Prostate gland (tissue), 2 donors: ENCODE results near the gene PHF5A. TPM values are rescaled to one million over a fixed set of nuclear protein-coding genes. Genes with fewer than 3 reads are reported as not detected.
A peak's percentile ranks its signal among the peaks of the same experiment; 100 is the strongest.
"Not testable (repeated sequence)": the region's sequence is repeated elsewhere in the genome, so short reads cannot be mapped to it uniquely, and the experiment has no call there.

Experiments
- DNase-seq: peaks from one replicate; pipeline ENCODE4 v3.0.0-alpha.2; 2019; ENCODE audit warnings: low spot score
- H3K27ac ChIP-seq, 2 donors: fragments of 200-600 bp; sonication (generic); 2 replicates each; pipeline ENCODE4 v1.5.1; 2017 to 2019
- H3K27me3 ChIP-seq: fragments of 200-600 bp; sonication (generic); replicated peaks from 2 replicates; pipeline ENCODE4 v1.5.1; 2019; ENCODE audit not compliant: insufficient read depth
- H3K36me3 ChIP-seq, 2 donors: fragments of 200-600 bp; sonication (generic); 1 replicate in 1 of 2; 2 replicates in 1 of 2; pipeline versions ENCODE4 v1.5.1 to v1.8.1; 2017 to 2019
- H3K4me1 ChIP-seq: fragments of 200-600 bp; sonication (generic); replicated peaks from 2 replicates; pipeline ENCODE4 v1.5.1; 2019
- H3K4me3 ChIP-seq, 2 donors: fragments of 200-600 bp; sonication (generic); 2 replicates each; pipeline ENCODE4 v1.5.1; 2017 to 2019
- H3K9me3 ChIP-seq: fragments of 200-600 bp; sonication (generic); 2 replicates; pipeline ENCODE4 v1.5.1; 2017
- CTCF ChIP-seq, 4 experiments: fragments of 200-600 bp in 2 of 4; fragments of 450-650 bp in 2 of 4; sonication (generic) in 2 of 4; IDR thresholded peaks; 1 replicate in 3 of 4; 2 replicates in 1 of 4; pipeline ENCODE4 v1.5.1; 2016 to 2019; ENCODE audit warnings: antibody characterized with exemption in 4 of 4, mild to moderate bottlenecking in 2 of 4, moderate library complexity in 2 of 4
- POLR2A ChIP-seq: fragments of 450-650 bp; IDR thresholded peaks from one replicate; pipeline ENCODE4 v1.6.1; 2016; ENCODE audit warnings: antibody characterized with exemption, mild to moderate bottlenecking
- POLR2AphosphoS5 ChIP-seq: sonication (generic); formaldehyde crosslinking; IDR thresholded peaks from one replicate; pipeline ENCODE4 v1.6.1; 2017; ENCODE audit warnings: antibody characterized with exemption
- WGBS: methylation state at CpG from one replicate; pipeline ENCODE4 v1.1.5; 2018; 5-methylcytosine and 5-hydroxymethylcytosine counted together
- intact Hi-C: fragments of 100-400 bp; cut with DNase I; formaldehyde crosslinking; loops from one replicate; pipeline ENCODE4 v1.14.2; 2022
- total RNA-seq, 2 donors: library from RNA; depleted of rRNA; stranded (reverse); fragments of >200 nt; gene quantifications; one replicate each; pipeline ENCODE4 v1.1.0, GENCODE V29; 2016

PHF5A gene
- total RNA-seq, 2 donors from 2014 or later = 35.8 to 40.2 TPM

GRCh38 chr22:41446057-41446501 lies 22.4 kb downstream of the PHF5A start:
- Histone ChIP-seq H3K27me3 (no peaks in the 10 kb centered on the region), H3K9me3 (no peaks in the 10 kb centered on the region), H3K4me3 (peak overlapping the region; percentile 89 to 99), H3K36me3 (no peaks in the 10 kb centered on the region), H3K27ac (peak overlapping the region; percentile 96 to 100), H3K4me1 (peaks cover 2% of the 10 kb centered on the region)
- intact Hi-C loops = no loop called here
- DNase-seq = peak; percentile 16
- WGBS = under 1% methylated on average over 34 of the region's 34 CpGs
- TF ChIP-seq POLR2A = no peak
- TF ChIP-seq CTCF (IDR thresholded peaks at IDR 0.05) = no peak
- TF ChIP-seq POLR2AphosphoS5 = no peak

GRCh38 chr22:41445129-41446056 lies 23.1 kb downstream of the PHF5A start:
- peaks cover 2% of the 10 kb centered on the region for H3K4me1 ChIP-seq
- no peaks in the 10 kb centered on the region for H3K9me3 ChIP-seq
- peak overlapping the region; percentile 89 to 99 for H3K4me3 ChIP-seq
- H3K36me3 ChIP-seq = no peaks in the 10 kb centered on the region
- intact Hi-C loops = no loop called here
- H3K27ac ChIP-seq = peak overlapping the region; percentile 96 to 100
- TF ChIP-seq CTCF (IDR thresholded peaks at IDR 0.05) (no peak), POLR2A (peak; percentile 22), POLR2AphosphoS5 (peak; percentile 9)
- DNase-seq = peak; percentile 30
- no peaks in the 10 kb centered on the region for H3K27me3 ChIP-seq
- WGBS = under 1% methylated on average over 22 of the region's 22 CpGs

GRCh38 chr22:41444360-41445128 lies 23.9 kb downstream of the PHF5A start:
- Histone ChIP-seq H3K4me3 (peak overlapping the region; percentile 89 to 99), H3K9me3 (no peaks in the 10 kb centered on the region), H3K4me1 (peaks cover 2% of the 10 kb centered on the region), H3K36me3 (no peaks in the 10 kb centered on the region), H3K27me3 (no peaks in the 10 kb centered on the region), H3K27ac (peak overlapping the region; percentile 96 to 100)
- WGBS = under 1% methylated on average over 34 of the region's 35 CpGs
- DNase-seq = peak; percentile 95
- intact Hi-C loops = no loop called here
- TF ChIP-seq CTCF (IDR thresholded peaks at IDR 0.05) (peak in 2 of 4 experiments; percentile 8 to 23), POLR2AphosphoS5 (peak; percentile 98), POLR2A (peak; percentile 75)

- Histone ChIP-seq H3K4me1 (peaks cover 2% of the 10 kb centered on the region), H3K36me3 (peaks cover 0 to 1% of the 10 kb centered on the region in 2 donors), H3K27me3 (no peaks in the 10 kb centered on the region), H3K4me3 (no peak overlapping the region), H3K9me3 (no peaks in the 10 kb centered on the region), H3K27ac (peak overlapping the region in 1 of 2 donors; percentile 100)
- intact Hi-C loops = no loop called here
- no peak for DNase-seq
- no peak for TF ChIP-seq POLR2A
- TF ChIP-seq CTCF (IDR thresholded peaks at IDR 0.05) = no peak
- peak; percentile 75 for TF ChIP-seq POLR2AphosphoS5
- 58% methylated on average over 2 of the region's 2 CpGs for WGBS
Observed at GRCh38 chr22:41442240-41442792, 26.2 kb downstream of the PHF5A start.

- H3K27ac ChIP-seq = not testable (repeated sequence)
Observed at GRCh38 chr22:41440511-41440910, 28.0 kb downstream of the PHF5A start.

More at GRCh38 chr22:41440511-41440910, 28.0 kb downstream of the PHF5A start:
- H3K36me3 ChIP-seq = peaks cover 1 to 14% of the 10 kb centered on the region in 2 donors
- H3K9me3 ChIP-seq, DNase-seq, H3K4me1 ChIP-seq, H3K27me3 ChIP-seq, H3K4me3 ChIP-seq, intact Hi-C loops: not testable (repeated sequence)
- 72% methylated on average over 5 of the region's 5 CpGs for WGBS
